Glutamatergic neuron (in vitro differentiated cells): Measurements from ENCODE around the gene KDM4F. TPM values are rescaled to one million over a fixed set of nuclear protein-coding genes. Genes with fewer than 3 reads are reported as not detected.
A peak's percentile ranks its signal among the peaks of the same experiment; 100 is the strongest.

ENCODE experiments used
- DNase-seq: peaks from one replicate; pipeline ENCODE4 v3.0.0; 2022
- H3K27ac Mint-ChIP-seq: one replicate; pipeline ENCODE4 v1.8.0; 2020; ENCODE audit warnings: mild to moderate bottlenecking, mixed read lengths, inconsistent platforms; ENCODE audit not compliant: unreplicated experiment
- H3K27me3 Mint-ChIP-seq: one replicate; pipeline ENCODE4 v1.8.0; 2020; ENCODE audit warnings: mild to moderate bottlenecking, moderate library complexity, mixed read lengths, inconsistent platforms; ENCODE audit not compliant: unreplicated experiment
- H3K36me3 Mint-ChIP-seq: one replicate; pipeline ENCODE4 v1.8.0; 2020; ENCODE audit warnings: mild to moderate bottlenecking, mixed read lengths, inconsistent platforms; ENCODE audit not compliant: unreplicated experiment
- H3K4me1 Mint-ChIP-seq: one replicate; pipeline ENCODE4 v1.8.0; 2020; ENCODE audit warnings: mild to moderate bottlenecking, low read depth, mixed read lengths, inconsistent platforms; ENCODE audit not compliant: unreplicated experiment
- H3K4me3 Mint-ChIP-seq: one replicate; pipeline ENCODE4 v1.8.0; 2020; ENCODE audit warnings: mild to moderate bottlenecking, mixed read lengths, inconsistent platforms; ENCODE audit not compliant: unreplicated experiment
- H3K9me3 Mint-ChIP-seq: one replicate; pipeline ENCODE4 v1.8.0; 2020; ENCODE audit warnings: mild to moderate bottlenecking, moderate library complexity, mixed read lengths, inconsistent platforms; ENCODE audit not compliant: unreplicated experiment
- CTCF ChIP-seq: fragments of 200-600 bp; sonication (generic); IDR thresholded peaks from one replicate; pipeline ENCODE4 v1.5.0; 2021; ENCODE audit not compliant: partially characterized antibody, unreplicated experiment
- total RNA-seq: library from RNA; stranded (reverse); fragmentation: NEBNext Ultra II Directional; extraction: Animal tissue kit (Norgen Biotek cat#: 25700); gene quantifications from one replicate; pipeline ENCODE4 v1.2.1, GENCODE V29; 2021; ENCODE audit not compliant: unreplicated experiment

KDM4F gene
- total RNA-seq, 1 donor from 2014 or later = 0.39 TPM

DNA sequence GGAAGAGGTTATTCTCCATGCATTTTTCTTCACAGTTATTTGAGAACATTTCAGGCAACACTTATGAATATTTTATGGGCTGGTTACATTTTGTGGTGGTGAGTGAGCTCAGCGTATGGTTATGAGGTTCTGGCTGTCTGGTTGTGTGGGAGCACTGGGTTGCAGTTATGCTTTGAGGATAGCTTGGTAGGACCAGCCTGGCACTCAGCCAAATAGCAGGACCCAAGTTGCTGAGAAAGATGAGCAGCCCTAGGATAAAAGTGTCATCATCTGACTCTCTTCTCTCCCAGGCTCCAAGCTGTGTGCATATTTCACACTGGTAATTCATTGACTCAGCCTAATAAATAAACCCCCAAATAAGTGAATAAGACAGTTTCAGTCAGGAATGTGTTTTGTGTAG, 9.4 kb downstream of the KDM4F start:
- H3K9me3 Mint-ChIP-seq = no peaks in the 10 kb centered on the region
- no peaks in the 10 kb centered on the region for H3K36me3 Mint-ChIP-seq
- H3K27me3 Mint-ChIP-seq = peaks cover 4% of the 10 kb centered on the region
- DNase-seq = no peak
- no peak for TF ChIP-seq CTCF
- H3K4me1 Mint-ChIP-seq = no peaks in the 10 kb centered on the region
- no peak overlapping the region for H3K4me3 Mint-ChIP-seq
- no peak overlapping the region for H3K27ac Mint-ChIP-seq

- no peaks in the 10 kb centered on the region for H3K4me1 Mint-ChIP-seq
- H3K36me3 Mint-ChIP-seq = no peaks in the 10 kb centered on the region
- H3K4me3 Mint-ChIP-seq = no peak overlapping the region
- H3K9me3 Mint-ChIP-seq = no peaks in the 10 kb centered on the region
- TF ChIP-seq CTCF = no peak
- no peak overlapping the region for H3K27ac Mint-ChIP-seq
- DNase-seq = no peak
- H3K27me3 Mint-ChIP-seq = peaks cover 2% of the 10 kb centered on the region
Observed at GRCh38 chr11:95059046-95059445, 9.8 kb downstream of the KDM4F start.

GRCh38 chr11:95065336-95065735, 16.1 kb downstream of the KDM4F start:
- peaks cover 3% of the 10 kb centered on the region for H3K27me3 Mint-ChIP-seq
- peaks cover 7% of the 10 kb centered on the region for H3K9me3 Mint-ChIP-seq
- H3K4me3 Mint-ChIP-seq = no peak overlapping the region
- no peaks in the 10 kb centered on the region for H3K36me3 Mint-ChIP-seq
- H3K4me1 Mint-ChIP-seq = peaks cover 4% of the 10 kb centered on the region
- H3K27ac Mint-ChIP-seq = no peak overlapping the region
- no peak for DNase-seq
- TF ChIP-seq CTCF = no peak

DNA sequence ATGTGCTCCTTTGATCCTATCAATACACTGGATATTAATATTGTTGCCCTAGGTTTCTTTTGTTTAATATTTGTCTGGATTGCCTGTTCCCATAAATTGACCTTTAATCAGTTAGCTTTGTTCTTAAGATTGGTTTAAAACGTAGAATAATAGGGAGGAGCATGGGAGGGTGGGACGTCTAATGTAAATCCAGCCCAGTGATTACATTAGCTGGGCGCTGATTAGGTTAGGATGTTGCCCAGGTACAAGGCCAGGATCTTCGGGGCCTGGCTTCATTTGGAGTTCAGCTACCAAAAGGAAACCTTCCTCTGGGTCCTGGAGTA, 17.5 kb downstream of the KDM4F start, which contains the start of gene SRSF8:
Gene SRSF8, plus strand, starts transcription at position 204 of the 323 bp plus-strand sequence. CDS start 308 bp downstream, outside the sequence.
- Mint-ChIP-seq H3K36me3 (no peaks in the 10 kb centered on the region), H3K4me1 (peaks cover 4% of the 10 kb centered on the region), H3K27me3 (peaks cover 3% of the 10 kb centered on the region), H3K4me3 (peak within 1 kb of the TSS; percentile 97), H3K9me3 (peaks cover 7% of the 10 kb centered on the region), H3K27ac (peak within 1 kb of the TSS; percentile 100)
- no peak for TF ChIP-seq CTCF
- DNase-seq = no peak

DNA sequence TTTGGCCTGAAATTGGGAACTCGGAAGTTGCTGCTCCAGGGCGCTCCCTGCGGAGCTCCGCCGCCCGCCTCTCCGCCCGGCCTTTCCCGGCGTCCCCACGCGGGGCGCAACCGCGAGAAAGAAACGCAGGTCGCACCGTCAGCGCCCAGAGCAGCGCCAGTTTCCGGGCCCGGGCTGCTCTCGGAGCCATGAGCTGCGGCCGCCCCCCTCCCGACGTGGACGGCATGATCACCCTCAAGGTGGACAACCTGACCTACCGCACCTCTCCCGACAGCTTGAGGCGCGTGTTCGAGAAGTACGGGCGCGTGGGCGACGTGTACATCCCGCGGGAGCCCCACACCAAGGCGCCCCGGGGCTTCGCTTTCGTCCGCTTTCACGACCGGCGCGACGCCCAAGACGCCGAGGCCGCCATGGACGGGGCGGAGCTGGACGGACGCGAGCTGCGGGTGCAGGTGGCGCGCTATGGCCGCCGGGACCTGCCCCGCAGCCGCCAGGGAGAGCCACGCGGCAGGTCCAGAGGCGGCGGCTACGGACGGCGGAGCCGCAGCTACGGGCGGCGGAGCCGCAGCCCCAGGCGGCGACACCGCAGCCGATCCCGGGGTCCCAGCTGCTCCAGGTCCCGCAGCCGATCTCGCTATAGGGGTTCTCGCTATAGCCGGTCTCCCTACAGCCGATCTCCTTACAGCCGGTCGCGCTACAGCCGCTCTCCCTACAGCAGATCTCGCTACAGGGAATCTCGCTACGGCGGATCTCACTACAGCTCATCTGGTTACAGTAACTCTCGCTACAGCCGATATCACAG, 18.0 kb downstream of the KDM4F start:
- Mint-ChIP-seq H3K36me3 (no peaks in the 10 kb centered on the region), H3K27me3 (peaks cover 3% of the 10 kb centered on the region), H3K27ac (peak overlapping the region; percentile 100), H3K9me3 (peaks cover 7% of the 10 kb centered on the region), H3K4me1 (peaks cover 4% of the 10 kb centered on the region), H3K4me3 (peak overlapping the region; percentile 97)
- DNase-seq = peak; percentile 87
- peak; percentile 51 for TF ChIP-seq CTCF
